Activated CD4-positive, alpha-beta memory T cell treated with anti-CD3 and anti-CD28 coated beads, Interleukin-2, amount 10 ng/mL, durations not matched to agents 7 days and 5 days (primary cell): Measurements from ENCODE around the gene MUC5B. TPM values are rescaled to one million over a fixed set of nuclear protein-coding genes. Genes with fewer than 3 reads are reported as not detected.
"Not testable (repeated sequence)": the region's sequence is repeated elsewhere in the genome, so short reads cannot be mapped to it uniquely, and the experiment has no call there.

Experiments
- CTCF ChIA-PET: fragments of 350-600 bp; sonication (Branson Sonifier 250); formaldehyde crosslinking; loops from one replicate; lab custom pipeline; 2021; ENCODE audit warnings: antibody characterized with exemption, inconsistent platforms; lab: Charles Lee
- POLR2A ChIA-PET: fragments of 350-600 bp; sonication (Branson Sonifier 250); formaldehyde crosslinking; loops from one replicate; lab custom pipeline; 2021; ENCODE audit warnings: antibody characterized with exemption; lab: Charles Lee
- DNase-seq: peaks from one replicate; pipeline ENCODE4 v3.0.0-alpha.2; 2020
- H3K27ac Mint-ChIP-seq: one replicate; pipeline ENCODE4 v1.8.0; 2021; ENCODE audit warnings: mild to moderate bottlenecking, mixed read lengths
- H3K27me3 Mint-ChIP-seq: one replicate; pipeline ENCODE4 v1.8.0; 2021; ENCODE audit warnings: mixed read lengths
- H3K36me3 Mint-ChIP-seq: one replicate; pipeline ENCODE4 v1.8.0; 2021; ENCODE audit warnings: low read depth, mixed read lengths
- H3K4me1 Mint-ChIP-seq: one replicate; pipeline ENCODE4 v1.8.0; 2021; ENCODE audit warnings: mixed read lengths
- H3K4me3 Mint-ChIP-seq: one replicate; pipeline ENCODE4 v1.8.0; 2021; ENCODE audit warnings: mild to moderate bottlenecking, mixed read lengths
- H3K9me3 Mint-ChIP-seq: one replicate; pipeline ENCODE4 v1.8.0; 2021; ENCODE audit warnings: mixed read lengths
- total RNA-seq, 2 experiments: library from RNA; stranded (reverse); gene quantifications; one replicate each; pipeline ENCODE4 v1.2.3, GENCODE V29; 2021

MUC5B gene
- total RNA-seq, 2 experiments from 2014 or later = not detected

DNA sequence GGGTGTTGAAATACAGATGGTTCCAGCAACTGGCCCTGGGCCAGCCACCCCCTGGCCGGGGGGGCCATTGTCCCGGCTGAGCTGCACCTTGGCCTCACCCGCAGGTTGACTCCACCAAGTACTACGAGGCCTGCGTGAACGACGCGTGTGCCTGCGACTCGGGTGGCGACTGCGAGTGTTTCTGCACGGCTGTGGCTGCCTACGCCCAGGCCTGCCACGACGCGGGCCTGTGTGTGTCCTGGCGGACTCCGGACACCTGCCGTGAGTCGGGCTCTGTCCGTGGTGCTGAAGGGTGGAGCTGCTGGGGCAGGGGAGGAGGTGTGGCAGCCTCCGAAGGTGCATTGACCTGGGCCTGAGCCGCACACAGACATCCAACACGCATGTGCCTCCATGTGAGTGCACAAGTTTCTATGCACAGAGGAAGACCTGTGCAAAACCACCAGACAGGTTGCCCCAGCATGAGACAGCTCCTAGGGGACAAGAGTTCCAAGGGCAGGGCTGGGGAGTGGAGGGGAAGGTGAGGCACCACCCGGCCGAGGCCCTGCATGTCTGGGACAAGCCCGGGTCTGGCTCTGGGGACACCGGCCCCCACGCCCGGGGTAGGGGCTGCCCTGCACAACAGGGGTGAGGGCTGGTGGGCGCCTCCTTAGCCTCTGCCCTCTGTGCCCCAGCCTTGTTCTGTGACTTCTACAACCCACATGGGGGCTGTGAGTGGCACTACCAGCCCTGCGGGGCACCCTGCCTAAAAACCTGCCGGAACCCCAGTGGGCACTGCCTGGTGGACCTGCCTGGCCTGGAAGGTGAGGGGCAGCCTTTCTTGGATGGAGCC lies 16.1 kb downstream of the MUC5B start:
- H3K4me1 Mint-ChIP-seq = no peaks in the 10 kb centered on the region
- H3K4me3 Mint-ChIP-seq = no peak overlapping the region
- DNase-seq = no peak
- ChIA-PET POLR2A (no interaction called here), CTCF (no interaction called here)
- peaks cover 2% of the 10 kb centered on the region for H3K36me3 Mint-ChIP-seq
- H3K27ac Mint-ChIP-seq = no peak overlapping the region
- no peaks in the 10 kb centered on the region for H3K27me3 Mint-ChIP-seq
- peaks cover 6% of the 10 kb centered on the region for H3K9me3 Mint-ChIP-seq

DNA sequence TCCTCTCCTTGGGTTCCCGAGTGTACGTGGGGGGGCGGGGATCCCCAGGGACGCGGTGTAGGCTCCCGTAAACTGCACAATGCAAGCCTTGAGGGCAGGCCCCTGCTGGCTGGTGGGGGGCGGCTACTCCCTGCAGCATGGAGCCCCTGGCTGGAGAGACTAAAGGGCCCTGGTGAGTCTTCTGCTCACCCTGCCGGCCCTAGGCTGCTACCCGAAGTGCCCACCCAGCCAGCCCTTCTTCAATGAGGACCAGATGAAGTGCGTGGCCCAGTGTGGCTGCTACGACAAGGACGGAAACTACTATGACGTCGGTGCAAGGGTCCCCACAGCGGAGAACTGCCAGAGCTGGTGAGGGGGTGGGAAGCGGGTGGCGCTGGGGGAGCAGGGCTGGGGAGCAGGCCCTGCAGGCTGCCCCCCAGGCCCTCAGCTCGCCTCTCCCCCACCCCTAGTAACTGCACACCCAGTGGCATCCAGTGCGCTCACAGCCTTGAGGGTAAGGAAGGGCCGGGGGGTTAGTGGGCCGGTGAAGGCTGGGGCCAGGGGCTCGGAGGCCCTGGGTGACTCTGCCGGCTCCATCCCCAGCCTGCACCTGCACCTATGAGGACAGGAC lies 16.8 kb downstream of the MUC5B start:
- CTCF ChIA-PET = no interaction called here

DNA sequence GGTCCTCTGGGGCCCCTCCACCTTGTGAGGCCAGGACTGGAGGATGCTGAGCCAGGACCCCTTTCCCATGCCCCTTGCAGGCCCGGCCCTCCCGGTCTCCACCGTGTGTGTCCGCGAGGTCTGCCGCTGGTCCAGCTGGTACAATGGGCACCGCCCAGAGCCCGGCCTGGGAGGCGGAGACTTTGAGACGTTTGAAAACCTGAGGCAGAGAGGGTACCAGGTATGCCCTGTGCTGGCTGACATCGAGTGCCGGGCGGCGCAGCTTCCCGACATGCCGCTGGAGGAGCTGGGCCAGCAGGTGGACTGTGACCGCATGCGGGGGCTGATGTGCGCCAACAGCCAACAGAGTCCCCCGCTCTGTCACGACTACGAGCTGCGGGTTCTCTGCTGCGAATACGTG lies 17.9 kb downstream of the MUC5B start:
- CTCF ChIA-PET = no interaction called here

More for the DNA sequence above, 16.8 kb downstream of the MUC5B start:
- no peak for DNase-seq
- Mint-ChIP-seq H3K4me3 (no peak overlapping the region), H3K27ac (no peak overlapping the region), H3K9me3 (peaks cover 6% of the 10 kb centered on the region), H3K27me3 (no peaks in the 10 kb centered on the region), H3K36me3 (peaks cover 2% of the 10 kb centered on the region), H3K4me1 (no peaks in the 10 kb centered on the region)
- POLR2A ChIA-PET = no interaction called here

DNA sequence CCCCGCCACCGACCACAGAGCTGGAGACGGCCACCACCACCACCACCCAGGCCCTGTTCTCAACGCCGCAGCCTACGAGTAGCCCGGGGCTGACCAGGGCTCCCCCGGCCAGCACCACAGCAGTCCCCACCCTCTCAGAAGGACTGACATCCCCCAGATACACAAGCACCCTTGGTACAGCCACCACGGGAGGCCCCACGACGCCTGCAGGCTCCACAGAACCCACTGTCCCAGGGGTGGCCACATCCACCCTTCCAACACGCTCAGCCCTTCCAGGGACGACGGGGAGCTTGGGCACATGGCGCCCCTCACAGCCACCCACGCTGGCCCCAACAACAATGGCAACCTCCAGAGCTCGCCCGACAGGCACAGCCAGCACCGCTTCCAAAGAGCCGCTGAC lies 18.8 kb downstream of the MUC5B start:
- no peaks in the 10 kb centered on the region for H3K4me1 Mint-ChIP-seq
- peaks cover 5% of the 10 kb centered on the region for H3K36me3 Mint-ChIP-seq
- no peak overlapping the region for H3K27ac Mint-ChIP-seq
- no peak for DNase-seq
- H3K9me3 Mint-ChIP-seq = peaks cover 11% of the 10 kb centered on the region
- no peak overlapping the region for H3K4me3 Mint-ChIP-seq
- H3K27me3 Mint-ChIP-seq = no peaks in the 10 kb centered on the region
- POLR2A ChIA-PET = no interaction called here
- CTCF ChIA-PET = no interaction called here

More for the DNA sequence above, 17.9 kb downstream of the MUC5B start:
- no peaks in the 10 kb centered on the region for H3K4me1 Mint-ChIP-seq
- no peaks in the 10 kb centered on the region for H3K27me3 Mint-ChIP-seq
- H3K9me3 Mint-ChIP-seq = peaks cover 6% of the 10 kb centered on the region
- H3K4me3 Mint-ChIP-seq = no peak overlapping the region
- POLR2A ChIA-PET = no interaction called here
- H3K27ac Mint-ChIP-seq = no peak overlapping the region
- peaks cover 3% of the 10 kb centered on the region for H3K36me3 Mint-ChIP-seq
- no peak for DNase-seq

GRCh38 chr11:1242289-1242688 lies 19.4 kb downstream of the MUC5B start:
- POLR2A ChIA-PET = no interaction called here
- peaks cover 5% of the 10 kb centered on the region for H3K36me3 Mint-ChIP-seq

GRCh38 chr11:1242751-1243150 lies 19.9 kb downstream of the MUC5B start:
- not testable (repeated sequence) for H3K4me3 Mint-ChIP-seq

More at GRCh38 chr11:1242289-1242688, 19.4 kb downstream of the MUC5B start:
- no peak overlapping the region for H3K27ac Mint-ChIP-seq
- DNase-seq = no peak
- CTCF ChIA-PET = no interaction called here
- no peaks in the 10 kb centered on the region for H3K4me1 Mint-ChIP-seq
- H3K4me3 Mint-ChIP-seq = no peak overlapping the region
- peaks cover 11% of the 10 kb centered on the region for H3K9me3 Mint-ChIP-seq
- H3K27me3 Mint-ChIP-seq = no peaks in the 10 kb centered on the region

GRCh38 chr11:1243521-1243920 lies 20.7 kb downstream of the MUC5B start:
- POLR2A ChIA-PET = not testable (repeated sequence)

More at GRCh38 chr11:1242751-1243150, 19.9 kb downstream of the MUC5B start:
- POLR2A ChIA-PET, H3K4me1 Mint-ChIP-seq, DNase-seq, H3K27ac Mint-ChIP-seq, H3K36me3 Mint-ChIP-seq, H3K27me3 Mint-ChIP-seq, CTCF ChIA-PET: not testable (repeated sequence)
- peaks cover 11% of the 10 kb centered on the region for H3K9me3 Mint-ChIP-seq

GRCh38 chr11:1244557-1244956 lies 21.7 kb downstream of the MUC5B start:
- DNase-seq, CTCF ChIA-PET, H3K27ac Mint-ChIP-seq, POLR2A ChIA-PET, H3K4me3 Mint-ChIP-seq, H3K36me3 Mint-ChIP-seq, H3K27me3 Mint-ChIP-seq, H3K4me1 Mint-ChIP-seq: not testable (repeated sequence)
- peaks cover 11% of the 10 kb centered on the region for H3K9me3 Mint-ChIP-seq

More at GRCh38 chr11:1243521-1243920, 20.7 kb downstream of the MUC5B start:
- CTCF ChIA-PET, H3K4me3 Mint-ChIP-seq, H3K4me1 Mint-ChIP-seq, DNase-seq, H3K36me3 Mint-ChIP-seq, H3K27me3 Mint-ChIP-seq, H3K27ac Mint-ChIP-seq: not testable (repeated sequence)
- peaks cover 11% of the 10 kb centered on the region for H3K9me3 Mint-ChIP-seq

DNA sequence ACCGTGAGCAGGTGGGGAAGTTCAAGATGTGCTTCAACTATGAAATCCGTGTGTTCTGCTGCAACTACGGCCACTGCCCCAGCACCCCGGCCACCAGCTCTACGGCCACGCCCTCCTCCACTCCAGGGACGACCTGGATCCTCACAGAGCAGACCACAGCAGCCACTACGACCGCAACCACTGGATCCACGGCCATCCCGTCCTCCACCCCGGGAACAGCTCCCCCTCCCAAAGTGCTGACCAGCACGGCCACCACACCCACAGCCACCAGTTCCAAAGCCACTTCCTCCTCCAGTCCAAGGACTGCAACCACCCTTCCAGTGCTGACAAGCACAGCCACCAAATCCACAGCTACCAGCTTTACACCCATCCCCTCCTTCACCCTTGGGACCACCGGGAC lies 22.9 kb downstream of the MUC5B start:
- peaks cover 11% of the 10 kb centered on the region for H3K9me3 Mint-ChIP-seq
- DNase-seq = not testable (repeated sequence)

GRCh38 chr11:1246301-1246700 lies 23.4 kb downstream of the MUC5B start:
- H3K27me3 Mint-ChIP-seq, POLR2A ChIA-PET, H3K36me3 Mint-ChIP-seq, H3K27ac Mint-ChIP-seq, CTCF ChIA-PET, H3K4me3 Mint-ChIP-seq, DNase-seq, H3K4me1 Mint-ChIP-seq: not testable (repeated sequence)
- H3K9me3 Mint-ChIP-seq = peaks cover 15% of the 10 kb centered on the region

More for the DNA sequence above, 22.9 kb downstream of the MUC5B start:
- POLR2A ChIA-PET, CTCF ChIA-PET, H3K36me3 Mint-ChIP-seq, H3K27me3 Mint-ChIP-seq, H3K4me1 Mint-ChIP-seq, H3K27ac Mint-ChIP-seq, H3K4me3 Mint-ChIP-seq: not testable (repeated sequence)

- CTCF ChIA-PET, H3K4me3 Mint-ChIP-seq, H3K27ac Mint-ChIP-seq, POLR2A ChIA-PET, H3K4me1 Mint-ChIP-seq, H3K27me3 Mint-ChIP-seq, H3K36me3 Mint-ChIP-seq, DNase-seq: not testable (repeated sequence)
- peaks cover 18% of the 10 kb centered on the region for H3K9me3 Mint-ChIP-seq
These were observed 24.2 kb downstream of the MUC5B start for GRCh38 chr11:1247026-1247425.

- H3K36me3 Mint-ChIP-seq, H3K27ac Mint-ChIP-seq, CTCF ChIA-PET, POLR2A ChIA-PET, DNase-seq, H3K27me3 Mint-ChIP-seq, H3K4me1 Mint-ChIP-seq, H3K4me3 Mint-ChIP-seq: not testable (repeated sequence)
- H3K9me3 Mint-ChIP-seq = peaks cover 14% of the 10 kb centered on the region
These were observed 26.1 kb downstream of the MUC5B start for GRCh38 chr11:1248951-1249350.

- POLR2A ChIA-PET, H3K27ac Mint-ChIP-seq, H3K4me1 Mint-ChIP-seq, H3K27me3 Mint-ChIP-seq, DNase-seq, H3K36me3 Mint-ChIP-seq, H3K4me3 Mint-ChIP-seq, CTCF ChIA-PET: not testable (repeated sequence)
- H3K9me3 Mint-ChIP-seq = peaks cover 14% of the 10 kb centered on the region
These were observed 27.5 kb downstream of the MUC5B start for GRCh38 chr11:1250411-1250810.
